Ovary (tissue), 3 donors: ENCODE measurements around the gene PA2G4.

Experiments
- EP300 ChIP-seq: sonication (generic); formaldehyde crosslinking; IDR thresholded peaks from one replicate; pipeline ENCODE4 v1.6.1; 2017; ENCODE audit warnings: antibody characterized with exemption
- POLR2A ChIP-seq: fragments of 450-650 bp; IDR thresholded peaks from one replicate; pipeline ENCODE4 v1.6.1; 2017; ENCODE audit warnings: antibody characterized with exemption, mild to moderate bottlenecking, moderate library complexity
- TF ChIP-seq, protein P1 (sequence below), 3 donors: fragments of 450-650 bp in 2 of 3; fragments of 200-600 bp in 1 of 3; IDR thresholded peaks; one replicate each; pipeline versions ENCODE4 v1.5.1 to v1.8.0; 2016 to 2022; ENCODE audit warnings: antibody characterized with exemption in 3 of 3, mild to moderate bottlenecking in 1 of 3
- donor health status: DM: no; HTN: no; CAD: no.

DNA sequence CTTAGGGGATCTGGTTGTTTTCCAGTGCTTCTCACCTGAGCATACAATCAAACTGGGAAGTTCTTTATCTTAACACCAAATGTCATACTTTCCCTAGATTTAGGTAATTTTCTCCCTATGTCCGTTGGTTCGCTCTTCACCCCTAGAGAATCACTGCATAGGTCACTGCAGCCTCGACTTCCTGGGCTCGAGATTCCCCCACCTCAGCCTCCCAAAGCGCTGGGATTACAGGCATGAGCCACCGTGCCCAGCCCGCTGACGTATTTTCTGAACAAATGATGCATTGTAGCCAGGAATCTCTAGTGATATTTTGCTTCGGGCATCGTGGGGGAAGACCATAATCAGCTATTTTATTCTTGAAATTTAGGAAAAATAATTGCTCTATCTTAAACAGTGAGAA lies 11.0 kb downstream of the PA2G4 start:
- TF ChIP-seq POLR2A (no peak), EP300 (no peak)
- TF ChIP-seq, protein P1, sequence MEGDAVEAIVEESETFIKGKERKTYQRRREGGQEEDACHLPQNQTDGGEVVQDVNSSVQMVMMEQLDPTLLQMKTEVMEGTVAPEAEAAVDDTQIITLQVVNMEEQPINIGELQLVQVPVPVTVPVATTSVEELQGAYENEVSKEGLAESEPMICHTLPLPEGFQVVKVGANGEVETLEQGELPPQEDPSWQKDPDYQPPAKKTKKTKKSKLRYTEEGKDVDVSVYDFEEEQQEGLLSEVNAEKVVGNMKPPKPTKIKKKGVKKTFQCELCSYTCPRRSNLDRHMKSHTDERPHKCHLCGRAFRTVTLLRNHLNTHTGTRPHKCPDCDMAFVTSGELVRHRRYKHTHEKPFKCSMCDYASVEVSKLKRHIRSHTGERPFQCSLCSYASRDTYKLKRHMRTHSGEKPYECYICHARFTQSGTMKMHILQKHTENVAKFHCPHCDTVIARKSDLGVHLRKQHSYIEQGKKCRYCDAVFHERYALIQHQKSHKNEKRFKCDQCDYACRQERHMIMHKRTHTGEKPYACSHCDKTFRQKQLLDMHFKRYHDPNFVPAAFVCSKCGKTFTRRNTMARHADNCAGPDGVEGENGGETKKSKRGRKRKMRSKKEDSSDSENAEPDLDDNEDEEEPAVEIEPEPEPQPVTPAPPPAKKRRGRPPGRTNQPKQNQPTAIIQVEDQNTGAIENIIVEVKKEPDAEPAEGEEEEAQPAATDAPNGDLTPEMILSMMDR (IDR thresholded peaks at IDR 0.05), result no peak
